Fibroblast of lung (primary cell): ENCODE data around the gene CBR3.

Experiments used
- CTCF ChIP-seq, 2 donors: IDR thresholded peaks in 1 of 2; conservative IDR thresholded peaks in 1 of 2; 1 replicate in 1 of 2; 2 replicates in 1 of 2; pipeline ENCODE4 v1.5.1; 2011 to 2012; ENCODE audit warnings: low read length in 2 of 2, control low read depth in 1 of 2, inconsistent platforms in 1 of 2, low read depth in 1 of 2, mild to moderate bottlenecking in 1 of 2
- EZH2 ChIP-seq: IDR thresholded peaks from 2 replicates; pipeline ENCODE4 v1.5.1; 2012; ENCODE audit warnings: low read length, control low read depth, mild to moderate bottlenecking; ENCODE audit errors: missing control alignments

GRCh38 chr21:36132696-36133095 lies 2.2 kb upstream of the CBR3 start:
- TF ChIP-seq EZH2 (no peak), CTCF (conservative IDR thresholded peaks at IDR 0.05 in 1 of 2, IDR thresholded peaks at IDR 0.05 in 1 of 2; ENCODE audit: low read depth in 1 of 2, low read length in 2 of 2) (no peak)
